GM10847 (cell line): Measurements from ENCODE around the gene TEX11.

Source experiments
- POLR2A ChIP-seq: IDR thresholded peaks from 2 replicates; pipeline ENCODE4 v1.6.1; 2011; ENCODE audit not compliant: insufficient read length; ENCODE audit errors: extremely low read depth

The TEX11 gene

DNA sequence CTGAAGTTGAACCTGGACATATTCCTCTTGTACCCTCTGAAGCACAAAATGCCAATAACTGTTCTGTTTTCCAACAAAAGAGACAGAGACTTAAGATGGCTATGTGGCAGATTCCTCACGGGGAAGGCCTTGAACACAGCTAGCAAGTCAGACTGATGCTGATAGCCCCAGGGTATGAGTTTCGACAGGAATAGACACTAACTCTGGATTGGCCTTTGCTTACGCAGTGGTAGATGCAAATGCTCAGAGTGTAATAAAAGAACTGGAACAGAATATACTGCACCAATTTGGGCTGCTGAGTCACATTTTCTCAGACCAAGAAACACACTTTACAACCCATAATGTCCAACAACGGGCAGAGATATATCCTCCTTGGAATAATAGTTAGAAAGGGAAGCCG lies 290.0 kb downstream of the TEX11 start:
- no peak for TF ChIP-seq POLR2A

DNA sequence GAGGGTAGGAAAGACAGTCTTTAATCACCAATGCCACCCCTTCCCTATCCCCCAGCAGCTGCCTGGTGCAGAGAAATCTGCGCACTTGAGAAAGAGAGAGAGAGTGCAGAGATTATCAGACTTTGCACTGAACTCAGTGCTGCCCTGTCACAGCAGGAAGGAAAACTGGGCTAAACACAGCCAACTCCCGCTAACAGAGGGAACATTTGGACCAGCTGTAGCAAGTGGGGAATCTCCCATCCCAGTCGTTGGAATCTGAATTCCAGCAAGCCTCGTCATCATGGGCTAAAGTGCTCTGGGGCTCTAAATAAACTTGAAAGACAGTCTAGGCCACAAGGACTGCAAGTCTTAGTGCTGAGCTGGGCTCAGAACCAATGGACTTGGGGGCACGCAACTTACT lies 295.2 kb downstream of the TEX11 start:
- no peak for TF ChIP-seq POLR2A

DNA sequence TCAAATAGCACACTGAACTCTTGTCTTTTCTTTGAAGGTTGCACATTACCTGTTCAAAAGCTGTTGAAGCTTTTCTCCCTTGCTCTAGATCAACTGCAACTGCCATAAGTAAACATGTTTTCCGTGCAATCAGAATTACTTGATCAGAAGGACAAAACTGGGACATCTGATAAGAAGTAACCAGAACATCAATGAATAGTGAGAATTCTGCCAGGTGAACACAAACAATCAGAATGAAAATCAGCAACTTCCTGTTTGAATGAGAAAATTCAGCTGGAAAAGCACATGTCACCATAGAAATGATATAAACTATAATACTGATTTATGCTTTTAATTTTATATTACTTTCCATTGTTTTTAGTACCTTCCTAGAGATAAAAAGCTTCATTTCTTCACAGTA lies 303.2 kb downstream of the TEX11 start:
- no peak for TF ChIP-seq POLR2A

DNA sequence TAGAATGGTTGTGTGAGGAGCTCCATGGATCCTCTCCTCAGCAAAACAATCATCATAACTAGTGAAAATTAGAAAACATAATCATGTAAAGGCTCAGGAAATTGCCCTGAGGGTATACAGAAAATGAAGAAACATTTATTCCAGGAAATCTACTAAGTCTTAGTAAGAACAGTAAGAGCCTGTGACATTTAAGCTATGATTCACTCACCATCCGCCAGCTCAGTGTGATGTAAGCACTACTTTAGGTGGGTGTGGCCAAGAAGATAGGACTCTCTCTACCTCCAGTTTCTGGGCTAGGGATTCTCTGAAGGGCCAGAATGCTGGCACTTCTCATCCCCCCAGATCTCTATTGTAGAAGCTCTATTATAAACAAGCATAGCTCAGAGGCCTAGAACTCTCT lies 316.4 kb downstream of the TEX11 start:
- no peak for TF ChIP-seq POLR2A

DNA sequence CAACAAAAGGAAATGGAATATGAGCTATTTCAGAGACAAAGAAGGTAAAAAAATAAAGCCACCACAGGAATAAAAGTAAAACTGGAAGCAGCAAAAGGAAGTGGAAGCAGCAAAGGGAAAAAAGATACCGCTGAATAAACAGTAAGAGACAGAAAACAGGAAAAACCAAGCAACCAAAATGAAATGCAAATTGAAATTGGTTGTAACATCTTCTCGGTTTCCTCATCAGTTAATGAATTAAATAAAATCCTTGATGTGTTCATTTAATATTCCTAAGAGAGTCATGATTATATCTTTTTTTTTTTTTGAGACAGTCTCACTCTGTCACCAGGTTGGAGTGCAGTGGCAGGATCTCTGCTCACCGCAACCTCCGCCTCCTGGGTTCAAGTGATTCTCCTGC lies 331.1 kb downstream of the TEX11 start:
- TF ChIP-seq POLR2A, result no peak

DNA sequence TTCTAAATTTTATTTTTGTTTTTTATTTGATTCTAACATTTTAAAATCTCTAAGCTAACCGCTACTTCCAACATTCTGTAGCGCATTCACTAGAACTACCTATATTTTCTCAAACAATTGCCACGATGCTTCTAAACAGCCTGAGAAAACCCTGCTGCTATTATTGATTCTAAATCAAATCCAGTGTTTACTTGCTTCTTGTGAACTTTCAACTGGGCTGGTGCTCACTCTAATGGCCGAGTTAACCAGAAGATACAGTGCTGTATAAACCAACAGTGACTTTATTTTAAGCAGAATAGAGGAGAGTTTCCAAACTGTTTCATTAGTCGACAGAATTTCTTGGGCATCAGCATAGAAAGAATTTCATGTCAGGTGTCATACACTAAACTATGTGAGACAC lies 353.6 kb downstream of the TEX11 start:
- no peak for TF ChIP-seq POLR2A

DNA sequence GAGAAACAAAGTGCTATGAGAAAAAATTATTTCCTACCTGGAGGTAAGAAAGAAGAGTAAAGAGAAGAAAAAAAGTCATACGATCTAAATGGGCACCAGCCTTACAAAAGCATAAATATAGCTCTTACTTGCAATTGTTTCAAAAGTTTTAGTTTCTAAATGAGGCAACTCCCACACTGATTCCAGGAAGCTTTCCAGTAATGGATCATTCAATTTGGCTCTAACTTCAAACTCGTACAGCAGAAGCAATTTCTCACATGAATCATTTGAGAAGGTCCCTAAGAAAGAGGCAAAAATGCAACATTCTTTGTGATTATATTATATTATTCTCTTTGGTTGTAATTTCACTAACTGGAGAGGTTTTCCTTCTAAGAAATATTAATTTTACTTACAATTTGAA lies 354.0 kb downstream of the TEX11 start:
- TF ChIP-seq POLR2A, result no peak

DNA sequence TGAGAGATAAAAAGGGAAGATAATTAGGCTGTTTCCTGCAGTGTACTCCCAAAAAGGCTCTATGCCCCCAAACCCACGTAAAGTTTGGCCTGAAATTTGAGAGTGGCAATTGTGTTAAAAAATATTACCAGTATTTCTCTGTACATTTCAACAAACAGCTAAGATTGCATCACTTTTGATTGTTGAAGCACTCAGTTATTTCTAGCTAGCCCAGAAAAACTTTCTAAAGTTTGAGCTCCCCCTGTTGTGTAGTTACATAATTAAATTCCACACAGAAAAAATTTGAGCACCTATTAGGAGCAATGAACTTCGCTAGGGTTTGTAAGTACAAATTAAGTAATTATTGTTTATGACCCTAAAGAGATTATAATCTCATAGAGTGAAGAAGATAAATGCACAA lies 354.4 kb downstream of the TEX11 start:
- TF ChIP-seq POLR2A, result no peak

DNA sequence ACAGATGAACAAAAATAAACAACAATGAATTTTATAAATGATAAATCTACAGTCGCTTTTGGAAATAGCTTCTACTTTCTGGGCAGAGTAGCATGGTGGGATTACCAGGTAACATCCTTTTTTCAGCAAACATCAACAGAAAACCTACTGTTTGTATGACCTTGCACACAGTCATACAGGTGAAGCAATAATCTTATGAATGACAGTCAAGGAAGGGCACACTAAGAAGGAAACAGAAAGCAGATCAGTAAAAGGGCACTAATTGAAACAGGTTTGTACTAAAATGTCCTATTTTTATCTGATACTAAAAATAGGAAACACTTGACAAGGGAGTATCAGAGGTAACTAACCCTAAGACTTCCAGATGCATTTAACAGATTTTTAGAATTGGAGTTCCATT lies 355.0 kb downstream of the TEX11 start:
- TF ChIP-seq POLR2A, result no peak

DNA sequence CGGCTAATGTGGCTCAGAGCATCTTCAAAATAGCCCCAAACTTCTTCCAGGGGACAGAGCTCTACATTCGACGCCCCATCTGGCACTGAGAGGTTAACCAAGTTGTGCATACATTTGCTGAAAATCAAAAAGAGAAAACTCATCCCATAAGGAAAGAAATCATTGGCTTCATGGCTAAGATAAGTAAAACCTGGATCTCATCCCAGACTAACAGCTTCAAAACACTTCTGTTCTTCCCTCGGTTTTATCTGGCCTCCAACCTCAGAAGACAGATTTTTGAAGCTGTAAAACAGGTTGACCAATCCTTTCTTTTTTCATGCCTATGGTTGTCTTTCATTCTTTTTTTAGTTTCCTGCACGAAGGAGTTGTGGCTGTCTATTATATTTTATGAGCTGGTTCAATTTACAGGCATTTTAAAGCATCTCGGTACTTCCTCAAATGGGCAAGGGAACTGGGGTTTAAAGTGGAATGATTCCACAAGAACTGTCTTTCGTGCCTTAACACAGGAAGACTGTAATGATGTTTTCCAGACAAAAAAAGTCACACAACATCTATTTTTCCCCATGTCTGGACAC lies 356.3 kb downstream of the TEX11 start:
- no peak for TF ChIP-seq POLR2A

DNA sequence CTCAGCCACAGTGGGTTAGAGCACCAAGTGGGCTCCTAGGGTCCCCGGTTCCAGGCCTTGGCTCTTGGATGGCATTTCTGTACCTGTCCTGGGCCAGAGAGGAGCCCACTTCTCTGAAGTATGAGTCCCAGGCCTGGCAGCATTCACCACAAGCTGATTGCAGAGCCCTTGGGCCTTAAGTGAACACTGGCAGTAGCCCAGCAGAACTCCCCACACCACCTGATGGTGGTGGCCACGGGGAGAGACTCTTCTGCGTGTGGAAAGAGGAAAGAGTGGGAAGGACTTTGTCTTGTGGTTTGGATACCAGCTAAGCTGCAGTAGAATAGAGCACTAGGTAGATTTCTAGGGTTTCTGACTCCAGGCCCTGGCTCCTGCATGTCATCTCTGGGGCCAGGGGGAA lies 359.1 kb downstream of the TEX11 start:
- no peak for TF ChIP-seq POLR2A

DNA sequence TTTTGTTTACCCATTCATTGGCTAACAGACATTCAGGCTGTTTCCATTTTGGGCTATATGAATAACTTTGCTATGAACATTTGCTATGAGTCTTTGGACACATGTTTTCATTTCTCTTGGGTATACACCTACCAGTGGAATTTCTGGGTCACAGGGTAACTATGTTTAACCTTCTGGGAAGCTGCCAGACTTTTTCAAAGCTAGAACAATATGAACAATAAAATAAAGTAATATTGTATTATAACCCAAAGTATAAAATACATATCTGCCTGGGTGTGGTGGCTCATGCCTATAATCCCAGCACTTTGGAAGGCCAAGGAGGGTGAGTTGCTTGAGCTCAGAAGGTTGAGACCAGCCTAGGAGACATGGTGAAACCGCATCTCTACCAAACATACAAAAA lies 373.3 kb downstream of the TEX11 start:
- no peak for TF ChIP-seq POLR2A

DNA sequence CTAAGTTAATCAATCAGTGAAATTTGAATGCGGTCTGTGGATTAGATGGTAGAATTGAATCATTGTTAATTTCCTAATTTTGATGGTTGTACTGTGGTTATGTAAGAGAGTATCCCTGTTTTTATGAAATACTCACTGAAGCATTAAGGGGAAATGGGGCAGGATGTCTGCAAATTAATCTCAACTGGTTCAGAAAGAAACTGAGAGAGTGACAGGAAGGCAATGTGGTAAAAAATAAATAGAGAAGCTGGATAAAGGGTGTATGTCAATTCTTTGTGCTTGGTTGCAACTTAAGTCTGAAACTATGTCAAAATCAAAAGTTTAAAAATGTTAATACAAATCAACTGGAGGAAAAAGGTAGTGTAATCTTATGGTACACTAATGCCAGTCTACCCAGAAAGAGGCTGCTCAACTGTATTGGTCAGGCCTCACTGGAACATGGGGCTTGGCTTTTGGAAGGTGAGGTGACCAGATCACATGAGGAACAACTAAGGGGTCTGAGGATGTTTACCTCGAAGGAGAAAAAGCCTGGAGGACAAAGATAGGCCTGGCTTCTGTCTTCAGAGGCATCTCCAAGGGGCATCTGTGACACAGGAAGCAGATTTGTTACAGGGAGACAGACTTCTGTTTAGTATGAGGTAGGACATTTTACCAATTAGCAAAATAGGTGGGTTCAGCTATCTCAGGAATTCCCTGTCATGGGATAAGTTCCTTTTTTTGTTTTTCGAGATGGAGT lies 380.7 kb downstream of the TEX11 start:
- TF ChIP-seq POLR2A, result no peak

DNA sequence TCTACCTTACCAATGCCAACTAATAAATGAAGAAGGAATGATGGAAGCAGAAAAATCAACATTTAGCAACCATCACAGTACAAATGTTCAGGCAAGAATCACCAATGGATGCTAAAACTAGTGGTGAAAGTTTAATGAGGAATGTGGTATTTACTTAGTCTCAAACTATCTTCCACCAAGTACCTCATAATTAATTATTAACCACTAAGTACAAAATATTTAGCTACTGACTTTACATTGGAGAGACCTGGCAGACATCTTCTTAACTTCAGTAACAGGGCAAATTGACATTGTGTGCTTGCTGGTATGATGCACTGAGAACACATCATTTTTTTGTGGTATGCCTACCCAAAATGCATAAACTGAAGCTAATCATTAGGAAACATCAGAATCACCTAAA lies 381.5 kb downstream of the TEX11 start:
- no peak for TF ChIP-seq POLR2A

DNA sequence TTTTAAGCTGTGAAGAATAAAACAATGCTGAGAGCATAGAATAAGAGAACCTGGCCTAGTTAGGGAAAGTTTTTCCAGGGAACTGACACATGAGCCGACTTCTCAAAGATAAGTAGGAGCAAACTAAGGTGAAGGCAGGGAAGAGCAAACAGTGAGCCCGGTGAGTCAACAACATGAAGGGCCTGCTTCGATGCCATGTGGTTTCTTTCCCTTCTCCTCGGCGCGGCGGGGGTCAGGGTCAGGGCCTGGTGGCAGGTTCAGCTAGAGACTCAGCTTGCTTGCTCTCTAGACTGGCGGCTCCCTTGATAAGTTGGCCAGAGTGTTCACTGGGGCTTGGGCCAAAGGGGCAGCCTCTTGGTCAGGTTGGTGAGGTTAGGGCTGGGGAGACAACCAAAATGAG lies 382.8 kb downstream of the TEX11 start:
- no peak for TF ChIP-seq POLR2A

DNA sequence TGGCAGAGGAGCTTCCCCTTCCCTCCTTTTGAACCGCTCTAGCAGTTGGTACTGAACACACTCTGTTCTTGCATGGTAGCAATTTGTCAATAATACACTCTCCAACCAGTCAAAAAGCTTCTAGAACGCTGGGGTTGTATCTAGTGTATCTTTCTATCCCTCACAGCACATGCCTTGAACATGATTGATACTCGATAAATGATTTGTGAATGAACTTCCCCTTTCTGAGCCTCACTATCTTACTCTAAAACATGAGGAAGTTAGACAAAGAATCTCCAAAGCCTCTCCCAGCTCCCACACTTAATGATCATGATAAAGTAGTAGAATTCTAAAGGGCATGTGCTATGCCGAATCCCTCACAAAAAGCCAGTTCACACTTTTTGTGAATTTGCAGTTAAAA lies 399.4 kb downstream of the TEX11 start:
- TF ChIP-seq POLR2A, result no peak

DNA sequence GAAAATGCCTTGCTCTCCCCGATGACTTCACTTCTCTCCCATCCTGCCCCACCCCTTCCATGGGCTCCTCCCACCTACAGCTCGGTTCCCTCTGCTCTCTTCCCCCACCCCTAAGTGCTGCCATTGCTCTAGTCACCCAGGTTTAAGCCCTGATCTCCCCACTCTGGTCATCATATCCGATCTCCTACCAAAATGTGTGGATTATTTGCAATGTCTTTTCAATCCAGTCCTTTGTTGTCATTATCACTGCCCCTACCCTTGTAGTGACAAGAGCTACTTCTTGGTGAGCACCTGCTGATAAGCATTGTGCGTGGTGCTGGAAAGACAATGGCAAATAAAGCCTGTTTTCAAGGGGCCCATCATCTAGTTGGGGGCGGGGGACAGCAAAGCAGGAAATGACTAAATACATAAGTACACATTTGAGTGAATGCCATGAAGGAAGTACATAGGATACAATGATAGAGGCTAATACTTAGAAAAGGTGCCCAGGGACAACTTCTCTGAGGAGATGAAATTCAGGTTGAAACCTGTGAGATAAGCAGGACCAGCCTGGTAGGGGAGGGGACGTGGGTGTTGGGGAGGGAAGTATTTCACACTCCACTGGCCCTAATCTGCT lies 400.1 kb downstream of the TEX11 start:
- no peak for TF ChIP-seq POLR2A
